ENCODE results near the gene KIAA0513. TPM values are rescaled to one million over a fixed set of nuclear protein-coding genes. Genes with fewer than 3 reads are reported as not detected.
A peak's percentile ranks its signal among the peaks of the same experiment; 100 is the strongest.

Gene KIAA0513
- total and polyA plus RNA-seq, 2 of the 13 experiments (the other 11 are each of a cell fraction or from before 2014, with no cell fraction given): 1.8 TPM

DNA sequence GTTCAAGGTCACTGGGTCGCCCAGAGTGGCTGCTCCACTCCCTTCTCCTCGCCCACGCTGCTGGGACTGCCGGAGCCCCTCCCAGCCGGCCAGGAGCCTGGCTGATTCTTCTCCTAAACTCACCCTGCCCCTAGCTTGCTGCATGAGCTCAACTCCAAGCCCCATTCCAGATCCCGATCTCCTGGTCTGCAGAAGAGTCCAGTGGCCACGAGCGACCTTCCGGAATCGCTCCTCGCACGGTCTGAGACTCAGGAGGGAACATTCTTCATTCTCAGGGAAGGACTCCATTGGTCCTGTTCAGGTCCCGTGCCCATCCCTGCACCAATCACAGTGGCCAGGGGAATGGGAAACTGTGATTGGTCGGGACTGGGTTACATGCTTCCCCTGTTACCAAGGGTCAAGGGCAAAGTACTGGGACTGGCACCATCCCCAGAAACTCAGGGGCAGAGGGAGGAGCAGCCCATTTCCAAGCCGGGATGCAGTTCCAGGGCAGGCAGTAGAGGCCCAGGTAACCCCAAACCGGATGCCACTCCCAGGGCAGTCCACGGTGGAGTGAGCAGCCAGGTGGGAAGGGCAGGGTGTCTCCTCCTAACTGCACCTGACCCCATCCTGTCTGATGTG is 109.2 kb downstream of the KIAA0513 start (continued):
- TF ChIP-seq KLF13 (CRISPR knock-in tag; IDR thresholded peaks at IDR 0.05) (peak; percentile 23; the same call in 1 of the 2 replicates), RBM39 (IDR thresholded peaks at IDR 0.05; ENCODE audit: low read depth, low read length, poor library complexity, severe bottlenecking) (no peak), HOMEZ (CRISPR knock-in tag; IDR thresholded peaks at IDR 0.05; ENCODE audit: low read depth) (peak; percentile 81), ZNF678 (CRISPR knock-in tag; IDR thresholded peaks at IDR 0.05) (peak; percentile 87), BCL3 (CRISPR knock-in tag; IDR thresholded peaks at IDR 0.05) (0 out of 2 replicates have a peak, but pooled peaks have one; percentile 17), MIER2 (CRISPR knock-in tag; IDR thresholded peaks at IDR 0.05) (no peak; the same call in 1 of the 2 replicates), TCF7L2 (IDR thresholded peaks at IDR 0.05; ENCODE audit: low read depth, low read length) (no peak), ZSCAN30 (CRISPR knock-in tag; IDR thresholded peaks at IDR 0.05) (peak; percentile 94; the same call in 1 of the 2 replicates), XRCC5 (optimal IDR thresholded peaks at IDR 0.05; ENCODE audit: low read length) (no peak), ZNF614 (CRISPR knock-in tag; IDR thresholded peaks at IDR 0.05; ENCODE audit: borderline replicate concordance) (no peak; the same call in 1 of the 2 replicates), EP300 (IDR thresholded peaks at IDR 0.05; ENCODE audit: low read depth in 2 of 2, low read length in 2 of 2) (peak; percentile 24 to 67; a peak in 2 of 4 replicates), EP300 (CRISPR knock-in tag; IDR thresholded peaks at IDR 0.05; ENCODE audit: borderline replicate concordance) (no peak; the same call in 1 of the 2 replicates), BORCS8-MEF2B (CRISPR knock-in tag; IDR thresholded peaks at IDR 0.05) (peak; percentile 88), ZNF160 (CRISPR knock-in tag; IDR thresholded peaks at IDR 0.05) (peak; percentile 85), ELF4 (CRISPR knock-in tag; IDR thresholded peaks at IDR 0.05; ENCODE audit: borderline replicate concordance) (peak; percentile 74; the same call in 1 of the 2 replicates), PLRG1 (conservative IDR thresholded peaks at IDR 0.05) (no peak), SMAD1 (CRISPR knock-in tag; IDR thresholded peaks at IDR 0.05; ENCODE audit: borderline replicate concordance, low read depth) (peak; percentile 55; the same call in 1 of the 2 replicates), ZNF225 (CRISPR knock-in tag; IDR thresholded peaks at IDR 0.05) (0 out of 2 replicates have a peak, but pooled peaks have one; percentile 21), ZNF263 (CRISPR knock-in tag; IDR thresholded peaks at IDR 0.05) (peak; percentile 83), ZNF234 (CRISPR knock-in tag; conservative IDR thresholded peaks at IDR 0.05) (0 out of 2 replicates have a peak, but pooled peaks have one; percentile 62), RBM22 (optimal IDR thresholded peaks at IDR 0.05; ENCODE audit: low read length) (peak; percentile 65), ZNF713 (CRISPR knock-in tag; IDR thresholded peaks at IDR 0.05) (no peak), ZNF737 (CRISPR knock-in tag; IDR thresholded peaks at IDR 0.05; ENCODE audit: borderline replicate concordance) (peak; percentile 15; the same call in 1 of the 2 replicates), ZNF256 (CRISPR knock-in tag; conservative IDR thresholded peaks at IDR 0.05) (peak; percentile 92; the same call in 1 of the 2 replicates)
- TF ChIP-seq, protein P1, sequence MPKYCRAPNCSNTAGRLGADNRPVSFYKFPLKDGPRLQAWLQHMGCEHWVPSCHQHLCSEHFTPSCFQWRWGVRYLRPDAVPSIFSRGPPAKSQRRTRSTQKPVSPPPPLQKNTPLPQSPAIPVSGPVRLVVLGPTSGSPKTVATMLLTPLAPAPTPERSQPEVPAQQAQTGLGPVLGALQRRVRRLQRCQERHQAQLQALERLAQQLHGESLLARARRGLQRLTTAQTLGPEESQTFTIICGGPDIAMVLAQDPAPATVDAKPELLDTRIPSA (CRISPR knock-in tag; IDR thresholded peaks at IDR 0.05; ENCODE audit: borderline replicate concordance): peak; percentile 37; the same call in 1 of the 2 replicates
- TF ChIP-seq, protein P2, sequence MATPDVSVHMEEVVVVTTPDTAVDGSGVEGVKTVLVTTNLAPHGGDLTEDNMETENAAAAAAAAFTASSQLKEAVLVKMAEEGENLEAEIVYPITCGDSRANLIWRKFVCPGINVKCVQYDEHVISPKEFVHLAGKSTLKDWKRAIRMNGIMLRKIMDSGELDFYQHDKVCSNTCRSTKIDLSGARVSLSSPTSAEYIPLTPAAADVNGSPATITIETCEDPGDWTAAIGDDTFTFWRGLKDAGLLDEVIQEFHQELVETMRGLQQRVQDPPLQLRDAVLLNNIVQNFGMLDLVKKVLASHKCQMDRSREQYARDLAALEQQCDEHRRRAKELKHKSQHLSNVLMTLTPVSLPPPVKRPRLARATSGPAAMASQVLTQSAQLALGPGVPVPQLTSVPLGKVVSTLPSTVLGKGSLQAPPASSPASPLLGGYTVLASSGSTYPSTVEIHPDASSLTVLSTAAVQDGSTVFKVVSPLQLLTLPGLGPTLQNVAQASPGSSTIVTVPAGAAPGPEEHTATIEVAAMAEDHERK (CRISPR knock-in tag; IDR thresholded peaks at IDR 0.05; ENCODE audit: low read depth): no peak

All from HepG2 (cell line).